Midbrain (tissue), 1 donor: ENCODE data around the gene ZBTB24.
"Not testable (repeated sequence)": the region's sequence is repeated elsewhere in the genome, so short reads cannot be mapped to it uniquely, and the experiment has no call there.

ENCODE experiments used
- DNase-seq: peaks from one replicate; lab custom pipeline; 2025; lab: John Stamatoyannopoulos, UW

ZBTB24 gene

GRCh38 chr6:109469591-109470189 is 13.3 kb downstream of the ZBTB24 start:
- DNase-seq: no peak

GRCh38 chr6:109467696-109468095 is 15.3 kb downstream of the ZBTB24 start:
- no peak for DNase-seq

GRCh38 chr6:109466212-109466923 is 16.7 kb downstream of the ZBTB24 start:
- no peak for DNase-seq

GRCh38 chr6:109465772-109466171 is 17.2 kb downstream of the ZBTB24 start:
- DNase-seq: peak; percentile 73

- DNase-seq: no peak
Measured at GRCh38 chr6:109461733-109462526, 21.1 kb downstream of the ZBTB24 start.

- not testable (repeated sequence) for DNase-seq
Measured at GRCh38 chr6:109461205-109461604, 21.8 kb downstream of the ZBTB24 start.

- no peak for DNase-seq
Measured at GRCh38 chr6:109460161-109460829, 22.7 kb downstream of the ZBTB24 start.

- peak; percentile 30 for DNase-seq
Measured at GRCh38 chr6:109458774-109459531, 24.1 kb downstream of the ZBTB24 start.

- DNase-seq: no peak
Measured at GRCh38 chr6:109457562-109457996, 25.4 kb downstream of the ZBTB24 start.

GRCh38 chr6:109456710-109457561 is 26.1 kb downstream of the ZBTB24 start:
- peak; percentile 21 for DNase-seq

GRCh38 chr6:109456111-109456583 is 26.9 kb downstream of the ZBTB24 start:
- no peak for DNase-seq

- peak; percentile 34 for DNase-seq
Measured at GRCh38 chr6:109455437-109456110, 27.4 kb downstream of the ZBTB24 start, which contains the start of gene MICAL1. TSS of gene MICAL1 (minus strand) at chr6:109455772. CDS start at chr6:109454196, 1,576 bp downstream.

- peak; percentile 32 for DNase-seq
Measured at GRCh38 chr6:109454496-109455436, 28.3 kb downstream of the ZBTB24 start.

GRCh38 chr6:109453594-109454495 is 29.2 kb downstream of the ZBTB24 start:
- no peak for DNase-seq

GRCh38 chr6:109453156-109453555 is 29.9 kb downstream of the ZBTB24 start:
- no peak for DNase-seq

GRCh38 chr6:109452181-109452580 is 30.8 kb downstream of the ZBTB24 start:
- DNase-seq: no peak

- no peak for DNase-seq
Measured at GRCh38 chr6:109451376-109451775, 31.6 kb downstream of the ZBTB24 start.
